ENCODE measurements around the gene EIF4G3.

- TF ChIP-seq CTCF (conservative IDR thresholded peaks at IDR 0.05) (no peak), ZFX (IDR thresholded peaks at IDR 0.05) (no peak)
Measured at GRCh38 chr1:20850021-20850420, 326.7 kb downstream of the EIF4G3 start.

All from C4-2B (cell line).